Measurements from ENCODE around the gene B4GALNT4. TPM values are rescaled to one million over a fixed set of nuclear protein-coding genes. Genes with fewer than 3 reads are reported as not detected.

Gene B4GALNT4
- total RNA-seq, 1 experiment from 2014 or later: 20.0 TPM

DNA sequence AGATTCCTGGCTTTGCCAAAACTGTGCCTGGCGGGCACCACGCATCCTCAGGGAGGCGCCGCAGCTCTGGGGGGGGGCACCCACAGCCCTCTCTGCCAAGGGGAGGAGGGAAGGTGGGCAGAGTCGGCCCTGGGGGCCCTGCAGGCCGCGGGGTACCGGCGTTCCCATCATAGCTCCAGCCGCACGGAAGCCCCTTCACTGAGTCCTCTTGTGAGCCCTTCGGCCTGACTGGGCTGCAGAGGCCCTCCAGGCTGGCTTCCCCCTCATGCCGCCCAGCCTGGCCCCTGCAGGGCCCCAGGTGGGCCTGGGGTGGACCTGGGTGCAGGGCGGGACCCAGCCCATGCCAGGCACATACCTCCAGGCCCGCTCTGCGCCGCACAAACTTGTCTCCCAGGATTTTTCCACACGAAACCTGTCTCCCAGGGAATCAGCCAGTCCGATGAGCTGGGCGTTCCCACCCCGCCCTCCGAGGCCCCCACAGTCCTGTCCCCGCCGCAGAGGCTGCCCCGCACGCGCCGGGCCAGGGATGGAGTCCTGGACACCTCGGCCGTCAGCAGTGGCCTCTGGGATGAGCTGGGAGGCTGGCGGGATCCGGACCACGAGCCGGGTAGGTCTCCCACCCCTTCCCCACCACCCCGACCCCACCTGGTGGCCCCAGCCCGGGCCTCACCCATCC, 22.9 kb downstream of the B4GALNT4 start:
- no TSS peak for BruUV-seq (replicated peaks)
- Mint-ChIP-seq H3K27me3 (ENCODE audit: insufficient read depth, unreplicated experiment) (no peaks in the 10 kb centered on the region), H3K27ac (ENCODE audit: low read depth, unreplicated experiment) (no peak overlapping the region), H3K9me3 (ENCODE audit: unreplicated experiment) (no peaks in the 10 kb centered on the region), H3K4me3 (ENCODE audit: unreplicated experiment) (no peak overlapping the region), H3K4me1 (ENCODE audit: insufficient read depth, unreplicated experiment) (peaks cover 19% of the 10 kb centered on the region), H3K36me3 (ENCODE audit: insufficient read depth, unreplicated experiment) (peaks cover 27% of the 10 kb centered on the region)
- ChIA-PET POLR2A (interaction anchor here (0.6 to 2.7 kb wide), 5 partner anchors 13 to 185 kb away, joined by 3 to 33 read pairs (median 4); partner anchors contain the start of genes BET1L, PTDSS2 and RIC8A), CTCF (interaction anchor here (0.6 to 1.2 kb wide), 4 partner anchors 28 to 1176 kb away, joined by 3 to 9 read pairs (median 4); no protein-coding TSS in a partner anchor)
- intact Hi-C loops (cut with micrococcal nuclease): loop anchor here (5.0 kb wide), 1 partner anchor 125 kb away; no protein-coding TSS in a partner anchor
- no peak for DNase-seq (ENCODE audit: unreplicated experiment)
- TF ChIP-seq, protein P1, sequence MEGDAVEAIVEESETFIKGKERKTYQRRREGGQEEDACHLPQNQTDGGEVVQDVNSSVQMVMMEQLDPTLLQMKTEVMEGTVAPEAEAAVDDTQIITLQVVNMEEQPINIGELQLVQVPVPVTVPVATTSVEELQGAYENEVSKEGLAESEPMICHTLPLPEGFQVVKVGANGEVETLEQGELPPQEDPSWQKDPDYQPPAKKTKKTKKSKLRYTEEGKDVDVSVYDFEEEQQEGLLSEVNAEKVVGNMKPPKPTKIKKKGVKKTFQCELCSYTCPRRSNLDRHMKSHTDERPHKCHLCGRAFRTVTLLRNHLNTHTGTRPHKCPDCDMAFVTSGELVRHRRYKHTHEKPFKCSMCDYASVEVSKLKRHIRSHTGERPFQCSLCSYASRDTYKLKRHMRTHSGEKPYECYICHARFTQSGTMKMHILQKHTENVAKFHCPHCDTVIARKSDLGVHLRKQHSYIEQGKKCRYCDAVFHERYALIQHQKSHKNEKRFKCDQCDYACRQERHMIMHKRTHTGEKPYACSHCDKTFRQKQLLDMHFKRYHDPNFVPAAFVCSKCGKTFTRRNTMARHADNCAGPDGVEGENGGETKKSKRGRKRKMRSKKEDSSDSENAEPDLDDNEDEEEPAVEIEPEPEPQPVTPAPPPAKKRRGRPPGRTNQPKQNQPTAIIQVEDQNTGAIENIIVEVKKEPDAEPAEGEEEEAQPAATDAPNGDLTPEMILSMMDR (IDR thresholded peaks at IDR 0.05; ENCODE audit: unreplicated experiment): no peak

DNA sequence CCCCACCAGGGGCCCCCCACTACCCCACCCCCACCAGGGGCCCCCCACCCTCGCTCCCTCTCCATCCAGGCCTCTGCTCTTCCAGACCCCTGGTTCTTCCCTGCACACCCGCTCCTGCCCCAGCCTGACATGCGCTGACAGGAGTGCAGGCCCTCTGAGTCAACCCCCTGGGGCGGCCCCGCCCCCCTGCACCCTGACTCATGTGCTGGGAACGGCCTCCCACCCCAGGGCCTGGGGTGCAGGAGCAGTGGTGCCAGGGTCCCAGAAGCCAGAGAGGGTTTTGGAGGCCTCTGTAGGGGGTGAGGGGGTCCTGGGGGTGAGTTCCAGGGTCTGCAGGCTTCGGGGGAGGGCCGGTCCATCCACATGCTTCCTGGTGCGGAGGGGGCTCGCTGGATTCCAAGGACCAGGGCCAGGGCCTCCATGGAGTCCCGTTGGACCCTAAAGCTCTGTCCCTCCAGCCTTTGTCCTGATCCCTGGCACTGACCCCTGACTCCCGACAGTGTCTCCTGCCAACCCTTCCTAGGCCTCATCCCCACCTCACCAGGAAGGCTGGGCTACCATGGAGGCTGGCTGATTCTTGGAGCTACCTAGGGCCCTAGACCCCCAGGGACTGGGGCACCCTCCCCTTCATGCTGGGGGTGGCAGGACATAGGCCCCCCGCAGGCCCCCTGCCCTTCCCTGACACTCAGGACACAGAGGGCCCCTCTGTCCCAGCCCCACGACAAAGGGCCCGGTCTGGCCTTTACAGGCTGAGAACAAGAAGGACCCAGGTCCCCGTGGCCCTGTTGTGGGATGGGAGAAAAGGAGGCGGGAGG, 24.1 kb downstream of the B4GALNT4 start:
- Mint-ChIP-seq H3K36me3 (ENCODE audit: insufficient read depth, unreplicated experiment) (peaks cover 33% of the 10 kb centered on the region), H3K4me3 (ENCODE audit: unreplicated experiment) (peak overlapping the region; percentile 96), H3K27me3 (ENCODE audit: insufficient read depth, unreplicated experiment) (no peaks in the 10 kb centered on the region), H3K27ac (ENCODE audit: low read depth, unreplicated experiment) (peak overlapping the region; percentile 94), H3K9me3 (ENCODE audit: unreplicated experiment) (no peaks in the 10 kb centered on the region), H3K4me1 (ENCODE audit: insufficient read depth, unreplicated experiment) (peaks cover 19% of the 10 kb centered on the region)
- TF ChIP-seq, protein P1 (IDR thresholded peaks at IDR 0.05; ENCODE audit: unreplicated experiment): no peak
- intact Hi-C loops (cut with micrococcal nuclease): loop anchor here (1.0 to 5.0 kb wide), 2 partner anchors 55 to 124 kb away; no protein-coding TSS in a partner anchor
- ChIA-PET CTCF (interaction anchor here (0.6 to 1.2 kb wide), 5 partner anchors 29 to 126 kb away, joined by 3 to 9 read pairs (median 3); no protein-coding TSS in a partner anchor), POLR2A (interaction anchor here (0.6 to 2.7 kb wide), 27 partner anchors 13 to 302 kb away, joined by 3 to 33 read pairs (median 4); partner anchors contain the start of genes B4GALNT4, BET1L, DEAF1 and PSMD13)
- BruUV-seq (replicated peaks): no TSS peak
- peak; percentile 92 for DNase-seq (ENCODE audit: unreplicated experiment)

DNA sequence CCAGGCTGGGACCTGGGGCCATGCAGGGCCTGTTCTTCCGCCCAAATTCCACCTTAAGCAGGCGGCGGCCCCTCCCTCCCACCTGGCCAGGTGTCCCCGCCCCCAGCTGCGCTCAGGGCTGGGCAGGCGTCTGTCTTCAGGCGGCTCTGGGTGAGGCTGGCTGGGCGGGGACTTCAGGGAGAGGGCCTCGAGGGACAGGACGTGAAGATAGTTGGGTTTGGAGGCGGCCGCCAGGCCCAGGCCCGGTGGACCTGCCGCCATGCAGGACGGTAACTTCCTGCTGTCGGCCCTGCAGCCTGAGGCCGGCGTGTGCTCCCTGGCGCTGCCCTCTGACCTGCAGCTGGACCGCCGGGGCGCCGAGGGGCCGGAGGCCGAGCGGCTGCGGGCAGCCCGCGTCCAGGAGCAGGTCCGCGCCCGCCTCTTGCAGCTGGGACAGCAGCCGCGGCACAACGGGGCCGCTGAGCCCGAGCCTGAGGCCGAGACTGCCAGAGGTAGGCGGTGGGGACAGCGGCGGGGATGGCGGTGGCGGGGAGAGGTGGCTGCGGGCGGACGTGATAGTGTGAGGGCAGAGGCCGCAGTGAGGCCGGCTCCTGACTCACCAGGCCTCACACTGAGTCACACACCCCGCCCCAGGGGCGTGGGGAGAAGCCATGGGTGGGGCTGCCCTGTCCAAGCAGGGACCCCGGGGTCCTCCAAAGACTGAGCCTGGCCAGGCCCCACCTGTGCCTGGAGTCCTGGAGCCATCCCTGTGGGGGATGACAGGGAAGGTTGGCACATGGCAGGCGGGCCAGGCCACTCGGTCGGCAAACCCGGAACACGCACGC, 24.9 kb downstream of the B4GALNT4 start, which contains the start of gene PKP3:
Gene PKP3 (plus strand): TSS at position 176 of the 824 bp plus-strand sequence. CDS start 84 bp downstream, at position 260.
- H3K9me3 Mint-ChIP-seq (ENCODE audit: unreplicated experiment): no peaks in the 10 kb centered on the region
- peak within 1 kb of the TSS; percentile 96 for H3K4me3 Mint-ChIP-seq (ENCODE audit: unreplicated experiment)
- peaks cover 40% of the 10 kb centered on the region for H3K36me3 Mint-ChIP-seq (ENCODE audit: insufficient read depth, unreplicated experiment)
- TF ChIP-seq, protein P1 (IDR thresholded peaks at IDR 0.05; ENCODE audit: unreplicated experiment): no peak
- ChIA-PET CTCF (interaction anchor here (0.6 to 1.0 kb wide), 3 partner anchors 54 to 125 kb away, joined by 3 read pairs; no protein-coding TSS in a partner anchor), POLR2A (interaction anchor here (0.6 to 2.7 kb wide), 24 partner anchors 13 to 301 kb away, joined by 3 to 33 read pairs (median 5); partner anchors contain the start of genes B4GALNT4, BET1L, DEAF1 and PSMD13)
- DNase-seq (ENCODE audit: unreplicated experiment): peak; percentile 94
- intact Hi-C loops (cut with micrococcal nuclease): loop anchor here (1.0 to 5.0 kb wide), 2 partner anchors 54 to 123 kb away; no protein-coding TSS in a partner anchor
- no peaks in the 10 kb centered on the region for H3K27me3 Mint-ChIP-seq (ENCODE audit: insufficient read depth, unreplicated experiment)
- H3K27ac Mint-ChIP-seq (ENCODE audit: low read depth, unreplicated experiment): peak within 1 kb of the TSS; percentile 94
- peaks cover 19% of the 10 kb centered on the region for H3K4me1 Mint-ChIP-seq (ENCODE audit: insufficient read depth, unreplicated experiment)
- TSS peak; percentile 91 for BruUV-seq (replicated peaks)
